Measurements from ENCODE around the gene AIG1.

DNA sequence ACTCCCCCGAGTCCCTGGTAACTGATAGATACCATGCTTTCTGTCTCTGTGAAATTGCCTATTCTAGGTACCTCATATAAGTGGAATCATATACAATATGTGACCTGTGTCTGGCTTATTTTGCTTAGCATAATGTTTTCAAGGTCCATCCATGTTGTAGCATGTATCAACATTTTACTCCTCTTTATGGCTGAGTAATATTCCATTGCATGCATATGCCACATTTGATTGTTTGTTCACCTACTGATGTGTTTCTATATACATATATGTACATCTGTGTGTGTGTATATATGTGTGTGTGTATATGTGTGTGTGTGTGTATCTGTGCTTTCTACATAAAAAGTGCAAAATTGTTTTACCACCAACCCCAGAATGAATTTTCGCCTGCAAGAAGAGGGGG, 270.7 kb downstream of the AIG1 start:
- TF ChIP-seq, protein P1, sequence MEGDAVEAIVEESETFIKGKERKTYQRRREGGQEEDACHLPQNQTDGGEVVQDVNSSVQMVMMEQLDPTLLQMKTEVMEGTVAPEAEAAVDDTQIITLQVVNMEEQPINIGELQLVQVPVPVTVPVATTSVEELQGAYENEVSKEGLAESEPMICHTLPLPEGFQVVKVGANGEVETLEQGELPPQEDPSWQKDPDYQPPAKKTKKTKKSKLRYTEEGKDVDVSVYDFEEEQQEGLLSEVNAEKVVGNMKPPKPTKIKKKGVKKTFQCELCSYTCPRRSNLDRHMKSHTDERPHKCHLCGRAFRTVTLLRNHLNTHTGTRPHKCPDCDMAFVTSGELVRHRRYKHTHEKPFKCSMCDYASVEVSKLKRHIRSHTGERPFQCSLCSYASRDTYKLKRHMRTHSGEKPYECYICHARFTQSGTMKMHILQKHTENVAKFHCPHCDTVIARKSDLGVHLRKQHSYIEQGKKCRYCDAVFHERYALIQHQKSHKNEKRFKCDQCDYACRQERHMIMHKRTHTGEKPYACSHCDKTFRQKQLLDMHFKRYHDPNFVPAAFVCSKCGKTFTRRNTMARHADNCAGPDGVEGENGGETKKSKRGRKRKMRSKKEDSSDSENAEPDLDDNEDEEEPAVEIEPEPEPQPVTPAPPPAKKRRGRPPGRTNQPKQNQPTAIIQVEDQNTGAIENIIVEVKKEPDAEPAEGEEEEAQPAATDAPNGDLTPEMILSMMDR (conservative IDR thresholded peaks at IDR 0.05 in 1 of 2, IDR thresholded peaks at IDR 0.05 in 1 of 2; ENCODE audit: low read depth in 1 of 2, low read length in 2 of 2): no peak
- no peak for TF ChIP-seq EZH2 (IDR thresholded peaks at IDR 0.05; ENCODE audit: low read length, missing control alignments)
